Suprapubic skin (tissue), 4 donors: ENCODE data around the gene MTX1. TPM values are rescaled to one million over a fixed set of nuclear protein-coding genes. Genes with fewer than 3 reads are reported as not detected.
"Not testable (repeated sequence)": the region's sequence is repeated elsewhere in the genome, so short reads cannot be mapped to it uniquely, and the experiment has no call there.

ENCODE experiments used
- DNase-seq, 2 donors: peaks; one replicate each; pipeline ENCODE4 v3.0.0-alpha.2; 2019; ENCODE audit warnings: low spot score in 2 of 2
- H3K27ac ChIP-seq: fragments of 200-600 bp; sonication (generic); one replicate; pipeline ENCODE4 v1.5.1; 2019
- H3K27me3 ChIP-seq: fragments of 200-600 bp; sonication (generic); one replicate; pipeline ENCODE4 v1.5.1; 2019
- H3K36me3 ChIP-seq: fragments of 200-600 bp; sonication (generic); one replicate; pipeline ENCODE4 v1.5.1; 2019
- H3K4me1 ChIP-seq: fragments of 200-600 bp; sonication (generic); one replicate; pipeline ENCODE4 v1.5.1; 2019
- H3K4me3 ChIP-seq: fragments of 200-600 bp; sonication (generic); one replicate; pipeline ENCODE4 v1.5.1; 2019; ENCODE audit warnings: mild to moderate bottlenecking
- H3K9me3 ChIP-seq: fragments of 200-600 bp; sonication (generic); one replicate; pipeline ENCODE4 v1.5.1; 2019
- EP300 ChIP-seq: sonication (generic); formaldehyde crosslinking; IDR thresholded peaks from one replicate; pipeline ENCODE4 v1.6.1; 2017; ENCODE audit warnings: antibody characterized with exemption
- POLR2A ChIP-seq, 2 donors: fragments of 450-650 bp; IDR thresholded peaks; one replicate each; pipeline ENCODE4 v1.6.1; 2017; ENCODE audit warnings: antibody characterized with exemption in 2 of 2, mild to moderate bottlenecking in 2 of 2, moderate library complexity in 2 of 2
- POLR2AphosphoS5 ChIP-seq, 3 donors: sonication (generic); formaldehyde crosslinking; IDR thresholded peaks; one replicate each; pipeline ENCODE4 v1.6.1; 2017; ENCODE audit warnings: antibody characterized with exemption in 3 of 3
- WGBS: methylation state at CpG from one replicate; pipeline ENCODE4 v1.1.5; 2018; 5-methylcytosine and 5-hydroxymethylcytosine counted together
- total RNA-seq, 4 donors: library from RNA; depleted of rRNA; stranded (reverse); fragments of >200 nt; gene quantifications; one replicate each; pipeline ENCODE4 v1.1.0, GENCODE V29; 2016
- TF ChIP-seq, protein P1 (sequence below), 2 donors: fragments of 200-600 bp in 1 of 2; fragments of 450-650 bp in 1 of 2; sonication (generic) in 1 of 2; IDR thresholded peaks; one replicate each; pipeline ENCODE4 v1.5.1; 2016 to 2019; ENCODE audit warnings: antibody characterized with exemption in 2 of 2, mild to moderate bottlenecking in 1 of 2, moderate library complexity in 1 of 2

The MTX1 gene
- total RNA-seq, 4 donors from 2014 or later = 19.8 to 51.7 (median 36.9) TPM

DNA sequence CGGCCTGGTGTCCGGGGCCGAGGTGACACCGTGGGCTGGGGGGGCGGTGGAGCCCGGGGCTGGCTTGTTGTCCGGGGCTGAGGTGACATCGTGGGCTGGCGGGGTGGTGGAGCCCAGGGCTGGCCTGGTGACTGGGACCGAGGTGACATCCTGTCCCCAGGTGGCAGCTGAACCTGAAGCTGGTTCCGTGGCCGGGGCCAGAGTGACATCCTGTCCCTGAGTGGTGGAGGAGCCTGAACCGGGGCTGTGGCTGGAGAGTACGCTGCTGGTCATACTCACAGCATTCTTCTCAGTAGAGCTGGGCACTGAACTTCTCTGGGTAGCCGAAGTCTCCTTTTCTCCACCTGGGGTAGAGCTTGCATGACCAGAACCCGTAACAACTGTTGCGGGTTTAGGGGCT, 16.6 kb upstream of the MTX1 start:
- no peaks in the 10 kb centered on the region for H3K9me3 ChIP-seq
- H3K27ac ChIP-seq = peak overlapping the region; percentile 89
- no peaks in the 10 kb centered on the region for H3K27me3 ChIP-seq
- no peaks in the 10 kb centered on the region for H3K36me3 ChIP-seq
- WGBS = 66% methylated on average over 8 of the region's 17 CpGs
- H3K4me1 ChIP-seq = peaks cover 42% of the 10 kb centered on the region
- DNase-seq = peak in 1 of 2 donors; percentile 71
- H3K4me3 ChIP-seq = no peak overlapping the region
- TF ChIP-seq, protein P1, sequence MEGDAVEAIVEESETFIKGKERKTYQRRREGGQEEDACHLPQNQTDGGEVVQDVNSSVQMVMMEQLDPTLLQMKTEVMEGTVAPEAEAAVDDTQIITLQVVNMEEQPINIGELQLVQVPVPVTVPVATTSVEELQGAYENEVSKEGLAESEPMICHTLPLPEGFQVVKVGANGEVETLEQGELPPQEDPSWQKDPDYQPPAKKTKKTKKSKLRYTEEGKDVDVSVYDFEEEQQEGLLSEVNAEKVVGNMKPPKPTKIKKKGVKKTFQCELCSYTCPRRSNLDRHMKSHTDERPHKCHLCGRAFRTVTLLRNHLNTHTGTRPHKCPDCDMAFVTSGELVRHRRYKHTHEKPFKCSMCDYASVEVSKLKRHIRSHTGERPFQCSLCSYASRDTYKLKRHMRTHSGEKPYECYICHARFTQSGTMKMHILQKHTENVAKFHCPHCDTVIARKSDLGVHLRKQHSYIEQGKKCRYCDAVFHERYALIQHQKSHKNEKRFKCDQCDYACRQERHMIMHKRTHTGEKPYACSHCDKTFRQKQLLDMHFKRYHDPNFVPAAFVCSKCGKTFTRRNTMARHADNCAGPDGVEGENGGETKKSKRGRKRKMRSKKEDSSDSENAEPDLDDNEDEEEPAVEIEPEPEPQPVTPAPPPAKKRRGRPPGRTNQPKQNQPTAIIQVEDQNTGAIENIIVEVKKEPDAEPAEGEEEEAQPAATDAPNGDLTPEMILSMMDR (IDR thresholded peaks at IDR 0.05) = no peak
- TF ChIP-seq EP300 (no peak), POLR2AphosphoS5 (IDR thresholded peaks at IDR 0.05) (no peak), POLR2A (IDR thresholded peaks at IDR 0.05) (no peak)

DNA sequence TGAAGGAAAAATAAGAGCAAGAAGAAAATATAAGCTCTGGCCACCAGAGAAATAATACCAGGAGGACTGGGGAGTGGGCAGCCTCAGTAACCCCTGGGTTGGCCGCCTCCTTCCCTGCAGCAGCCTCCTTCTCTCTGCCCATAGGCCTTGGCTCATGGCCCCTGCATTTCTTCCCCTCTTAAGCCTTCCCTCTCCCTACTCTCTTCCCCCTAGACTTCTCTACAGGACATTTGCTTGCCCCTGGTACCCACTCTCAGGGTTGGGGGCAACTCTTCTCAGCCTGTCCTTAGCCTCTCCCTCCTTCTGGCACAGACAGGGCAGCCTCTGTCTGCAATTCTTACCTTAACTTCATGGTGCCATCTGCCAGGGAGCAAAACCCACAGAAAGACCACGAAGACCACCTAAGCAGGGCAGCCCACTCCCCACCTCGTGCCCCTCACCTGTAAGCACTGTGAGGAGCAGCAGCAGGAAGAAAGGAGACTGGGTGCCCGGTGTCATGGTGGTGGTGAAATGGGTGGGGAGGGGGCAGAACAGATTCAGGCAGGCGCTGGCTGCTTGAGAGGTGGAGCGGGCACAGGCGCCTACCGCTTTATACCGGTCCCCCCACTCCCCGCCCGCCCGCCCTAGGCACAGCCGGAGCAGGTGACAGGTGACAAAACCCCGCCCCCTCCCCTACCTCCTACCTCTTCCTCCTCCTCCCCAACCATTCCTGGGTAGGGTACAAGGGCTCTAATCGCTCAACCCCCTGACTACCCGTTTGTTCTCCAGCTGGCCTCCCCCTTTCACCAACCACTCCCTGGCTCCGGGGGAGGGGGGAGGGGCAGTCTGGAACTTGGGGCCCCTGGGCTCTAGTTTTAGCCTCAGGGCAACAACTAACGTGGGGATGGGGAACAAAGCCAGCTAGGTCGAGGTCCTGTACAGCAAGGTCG, 15.9 kb upstream of the MTX1 start:
- H3K27ac ChIP-seq = peak overlapping the region; percentile 89
- no peaks in the 10 kb centered on the region for H3K27me3 ChIP-seq
- 38% methylated on average over 19 of the region's 20 CpGs for WGBS
- peaks cover 42% of the 10 kb centered on the region for H3K4me1 ChIP-seq
- peak overlapping the region; percentile 62 for H3K4me3 ChIP-seq
- TF ChIP-seq POLR2AphosphoS5 (IDR thresholded peaks at IDR 0.05) (no peak), POLR2A (IDR thresholded peaks at IDR 0.05) (no peak), EP300 (no peak)
- TF ChIP-seq, protein P1 (IDR thresholded peaks at IDR 0.05) = no peak
- H3K36me3 ChIP-seq = no peaks in the 10 kb centered on the region
- no peak for DNase-seq
- H3K9me3 ChIP-seq = no peaks in the 10 kb centered on the region

DNA sequence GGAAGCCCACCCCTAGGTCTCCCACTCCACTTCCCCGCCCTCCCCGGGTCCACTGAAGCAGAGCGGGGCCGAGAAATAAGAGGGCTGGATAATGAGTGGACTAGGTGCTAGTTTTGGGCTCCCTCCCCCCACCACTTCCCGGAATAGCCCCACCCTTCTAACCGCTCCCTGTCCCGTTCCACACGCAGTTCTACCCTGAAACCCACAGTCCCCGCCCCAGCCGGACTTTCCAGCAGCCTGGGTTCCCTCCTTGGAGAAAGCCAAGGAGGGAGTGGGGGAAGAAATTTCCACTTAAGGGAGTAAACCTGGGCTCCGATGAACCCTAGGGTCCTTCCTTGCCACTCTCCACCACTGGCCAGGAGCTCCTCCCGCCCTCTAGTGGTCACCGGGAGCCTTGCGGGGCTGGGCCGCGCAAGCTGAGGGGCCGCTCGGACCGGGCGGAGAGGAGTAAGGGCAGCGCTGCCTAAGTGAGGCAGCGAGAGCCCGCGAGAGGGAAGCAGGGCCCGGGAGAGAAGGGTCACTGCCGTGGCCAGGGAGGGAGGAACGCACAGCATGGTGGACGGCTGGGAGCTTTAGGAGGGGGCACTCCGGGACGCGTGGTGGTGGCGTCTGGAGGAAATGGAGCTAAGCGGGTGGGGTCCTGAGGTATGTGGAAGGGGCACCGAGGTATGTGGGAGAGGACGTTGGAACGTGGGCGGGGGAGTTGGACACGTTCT, 15.1 kb upstream of the MTX1 start:
- TF ChIP-seq POLR2AphosphoS5 (IDR thresholded peaks at IDR 0.05) = peak in 1 of 3 donors; percentile 69
- peak in 1 of 2 donors; percentile 47 for TF ChIP-seq POLR2A (IDR thresholded peaks at IDR 0.05)
- TF ChIP-seq, protein P1 (IDR thresholded peaks at IDR 0.05) = peak; percentile 93 to 98
- no peak for TF ChIP-seq EP300
- peak; percentile 93 to 97 for DNase-seq
- WGBS = 1% methylated on average over 17 of the region's 38 CpGs

DNA sequence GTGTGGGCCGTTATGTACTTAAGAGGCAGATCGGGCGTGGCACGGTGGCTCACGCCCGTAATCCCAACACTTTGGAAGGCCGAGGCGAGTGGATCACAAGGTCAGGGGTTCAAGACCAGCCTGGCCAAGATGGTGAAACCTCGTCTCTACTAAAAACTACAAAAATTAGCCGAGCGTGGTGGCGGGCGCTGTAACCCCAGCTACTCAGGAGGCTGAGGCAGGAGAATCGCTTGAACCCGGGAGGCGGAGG, 14.6 kb upstream of the MTX1 start:
- not testable (repeated sequence) for H3K36me3 ChIP-seq, H3K9me3 ChIP-seq, H3K27me3 ChIP-seq, DNase-seq
- Histone ChIP-seq H3K27ac (peak overlapping the region; percentile 89), H3K4me1 (peaks cover 42% of the 10 kb centered on the region), H3K4me3 (peak overlapping the region; percentile 62)
- 4% methylated on average over 14 of the region's 16 CpGs for WGBS

More for the DNA sequence above, 15.1 kb upstream of the MTX1 start:
- Histone ChIP-seq H3K27me3 (no peaks in the 10 kb centered on the region), H3K27ac (peak overlapping the region; percentile 89), H3K9me3 (no peaks in the 10 kb centered on the region), H3K4me1 (peaks cover 42% of the 10 kb centered on the region), H3K36me3 (peaks cover 7% of the 10 kb centered on the region), H3K4me3 (peak overlapping the region; percentile 62)

DNA sequence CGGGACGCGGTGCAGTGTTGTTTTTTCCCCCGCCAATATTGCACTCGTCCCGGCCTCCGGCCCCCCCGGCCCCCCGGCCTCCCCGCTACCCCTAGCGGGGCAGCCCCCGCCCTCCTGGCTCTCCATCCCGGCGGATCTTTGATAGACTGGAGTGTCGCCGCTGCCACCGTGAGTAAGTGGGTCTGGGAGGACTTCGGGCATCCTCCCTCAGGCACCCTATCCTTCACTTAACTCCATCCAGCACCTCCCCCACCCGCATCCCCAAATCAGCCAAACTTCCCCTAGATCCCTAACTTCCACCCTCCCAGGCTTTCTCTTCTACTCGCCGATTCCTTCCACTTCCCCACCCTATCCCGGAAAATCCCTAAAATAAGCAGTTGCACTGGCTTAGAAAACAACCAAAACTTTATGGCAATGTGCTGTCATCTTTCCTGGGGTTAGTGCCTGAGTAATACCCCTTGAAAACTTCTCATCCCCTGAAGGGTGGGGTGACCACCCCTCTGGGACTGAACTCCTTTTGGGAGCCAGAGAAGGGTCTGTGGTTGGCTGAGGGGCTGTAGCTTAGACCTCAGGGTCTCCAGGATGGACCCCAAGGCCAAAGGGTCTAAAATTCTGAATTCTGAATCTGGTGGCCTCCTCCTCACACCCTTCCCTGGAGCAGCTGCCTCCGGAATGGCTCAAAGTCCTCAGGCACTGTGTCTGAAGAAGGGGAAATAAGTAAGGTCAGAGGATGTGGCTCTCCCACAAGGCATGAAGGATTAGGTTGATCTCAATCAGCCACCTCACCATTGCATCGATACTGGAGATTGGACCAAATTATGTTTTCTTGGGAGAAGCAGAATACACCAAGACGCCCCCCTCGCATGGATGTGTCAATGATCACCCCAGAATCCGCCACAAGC, 13.0 kb upstream of the MTX1 start:
- peaks cover 14% of the 10 kb centered on the region for H3K36me3 ChIP-seq
- H3K27me3 ChIP-seq = no peaks in the 10 kb centered on the region
- TF ChIP-seq POLR2A (IDR thresholded peaks at IDR 0.05) (no peak), POLR2AphosphoS5 (IDR thresholded peaks at IDR 0.05) (no peak), EP300 (no peak)
- TF ChIP-seq, protein P1 (IDR thresholded peaks at IDR 0.05) = no peak
- peak overlapping the region; percentile 89 for H3K27ac ChIP-seq
- H3K9me3 ChIP-seq = no peaks in the 10 kb centered on the region
- H3K4me1 ChIP-seq = peaks cover 42% of the 10 kb centered on the region
- H3K4me3 ChIP-seq = peak overlapping the region; percentile 62
- peak in 1 of 2 donors; percentile 76 for DNase-seq
- WGBS = 9% methylated on average over 18 of the region's 27 CpGs
